Osteocyte (in vitro differentiated cells): ENCODE data around the gene ING5. TPM values are rescaled to one million over a fixed set of nuclear protein-coding genes. Genes with fewer than 3 reads are reported as not detected.
"Not testable (repeated sequence)": the region's sequence is repeated elsewhere in the genome, so short reads cannot be mapped to it uniquely, and the experiment has no call there.

Source experiments
- DNase-seq: peaks from one replicate; pipeline ENCODE4 v3.0.0; 2021; ENCODE audit warnings: mixed read lengths; ENCODE audit not compliant: unreplicated experiment; ENCODE audit errors: extremely low spot score
- H3K27ac Mint-ChIP-seq: one replicate; pipeline ENCODE4 v1.8.0; 2021; ENCODE audit warnings: mild to moderate bottlenecking, mixed read lengths; ENCODE audit not compliant: unreplicated experiment
- H3K27me3 Mint-ChIP-seq: one replicate; pipeline ENCODE4 v1.8.0; 2021; ENCODE audit warnings: mixed read lengths; ENCODE audit not compliant: unreplicated experiment
- H3K36me3 Mint-ChIP-seq: one replicate; pipeline ENCODE4 v1.8.0; 2021; ENCODE audit warnings: mixed read lengths; ENCODE audit not compliant: unreplicated experiment
- H3K4me1 Mint-ChIP-seq: one replicate; pipeline ENCODE4 v1.8.0; 2021; ENCODE audit warnings: mixed read lengths; ENCODE audit not compliant: unreplicated experiment
- H3K4me3 Mint-ChIP-seq: one replicate; pipeline ENCODE4 v1.8.0; 2021; ENCODE audit warnings: mild to moderate bottlenecking, moderate library complexity, mixed read lengths; ENCODE audit not compliant: unreplicated experiment
- H3K9me3 Mint-ChIP-seq: one replicate; pipeline ENCODE4 v1.8.0; 2021; ENCODE audit warnings: mixed read lengths; ENCODE audit not compliant: unreplicated experiment
- CTCF ChIP-seq: fragments of 200-600 bp; sonication (generic); IDR thresholded peaks from 2 replicates; pipeline ENCODE4 v1.5.0; 2021; ENCODE audit warnings: antibody characterized with exemption, mild to moderate bottlenecking, moderate library complexity
- total RNA-seq: library from RNA; stranded (reverse); gene quantifications from 2 replicates; pipeline ENCODE4 v1.2.1, GENCODE V29; 2021

Gene ING5
- total RNA-seq, 1 donor from 2014 or later: 32.0 TPM

- peaks cover 32% of the 10 kb centered on the region for H3K36me3 Mint-ChIP-seq
- no peak for TF ChIP-seq CTCF
- H3K4me3 Mint-ChIP-seq: no peak overlapping the region
- H3K27ac Mint-ChIP-seq: no peak overlapping the region
- no peak for DNase-seq
- H3K9me3 Mint-ChIP-seq: no peaks in the 10 kb centered on the region
- peaks cover 8% of the 10 kb centered on the region for H3K4me1 Mint-ChIP-seq
- no peaks in the 10 kb centered on the region for H3K27me3 Mint-ChIP-seq
These were observed 41.1 kb upstream of the ING5 start for GRCh38 chr2:241660593-241661213.

GRCh38 chr2:241662731-241663130 is 39.1 kb upstream of the ING5 start:
- not testable (repeated sequence) for H3K9me3 Mint-ChIP-seq, H3K4me3 Mint-ChIP-seq, H3K27me3 Mint-ChIP-seq, DNase-seq, H3K27ac Mint-ChIP-seq
- H3K4me1 Mint-ChIP-seq: peaks cover 11% of the 10 kb centered on the region
- H3K36me3 Mint-ChIP-seq: peaks cover 20% of the 10 kb centered on the region

GRCh38 chr2:241665731-241666440 is 36.0 kb upstream of the ING5 start:
- no peak overlapping the region for H3K4me3 Mint-ChIP-seq
- H3K36me3 Mint-ChIP-seq: peaks cover 11% of the 10 kb centered on the region
- no peaks in the 10 kb centered on the region for H3K9me3 Mint-ChIP-seq
- peaks cover 11% of the 10 kb centered on the region for H3K4me1 Mint-ChIP-seq
- peak overlapping the region; percentile 94 for H3K27ac Mint-ChIP-seq
- no peaks in the 10 kb centered on the region for H3K27me3 Mint-ChIP-seq
- DNase-seq: no peak
- TF ChIP-seq CTCF: no peak

- Mint-ChIP-seq H3K36me3 (peaks cover 6% of the 10 kb centered on the region), H3K9me3 (no peaks in the 10 kb centered on the region), H3K27me3 (no peaks in the 10 kb centered on the region), H3K4me1 (peaks cover 11% of the 10 kb centered on the region), H3K27ac (no peak overlapping the region), H3K4me3 (no peak overlapping the region)
- TF ChIP-seq CTCF: no peak
- DNase-seq: no peak
These were observed 35.0 kb upstream of the ING5 start for GRCh38 chr2:241666627-241667400.

GRCh38 chr2:241668354-241668753 is 33.5 kb upstream of the ING5 start:
- Mint-ChIP-seq H3K9me3 (no peaks in the 10 kb centered on the region), H3K27me3 (no peaks in the 10 kb centered on the region), H3K4me1 (peaks cover 11% of the 10 kb centered on the region), H3K36me3 (peaks cover 8% of the 10 kb centered on the region), H3K27ac (no peak overlapping the region), H3K4me3 (no peak overlapping the region)
- no peak for TF ChIP-seq CTCF
- no peak for DNase-seq
